GM18499 (cell line): ENCODE data around the gene KCNT2.
"Not testable (repeated sequence)": the region's sequence is repeated elsewhere in the genome, so short reads cannot be mapped to it uniquely, and the experiment has no call there.

Experiments used
- ATAC-seq: cut with Tn5 transposase; IDR thresholded peaks from one replicate; pipeline ENCODE4 v1.9.1; 2021; ENCODE audit warnings: moderate number of reproducible peaks; ENCODE audit not compliant: insufficient read depth, unreplicated experiment

Gene KCNT2

GRCh38 chr1:196608390-196609369 is at the start of gene KCNT2:
Gene KCNT2, minus strand, starts transcription at chr1:196608440. Its CDS starts 131 bp downstream, at chr1:196608309.
- ATAC-seq: no peak

- ATAC-seq: no peak
Observed at GRCh38 chr1:196655494-196655893, 47.3 kb upstream of the KCNT2 start.

- no peak for ATAC-seq
Observed at GRCh38 chr1:196655071-196655470, 46.8 kb upstream of the KCNT2 start.

GRCh38 chr1:196654271-196654670 is 46.0 kb upstream of the KCNT2 start:
- ATAC-seq: no peak

GRCh38 chr1:196651637-196652215 is 43.5 kb upstream of the KCNT2 start, which contains the start of gene CFH:
Gene CFH, plus strand, starts transcription at chr1:196652043. Its CDS starts 75 bp downstream, at chr1:196652118.
- no peak for ATAC-seq

GRCh38 chr1:196651079-196651478 is 42.8 kb upstream of the KCNT2 start:
- no peak for ATAC-seq

GRCh38 chr1:196650403-196650802 is 42.2 kb upstream of the KCNT2 start:
- ATAC-seq: no peak

- no peak for ATAC-seq
Observed at GRCh38 chr1:196649990-196650389, 41.8 kb upstream of the KCNT2 start.

GRCh38 chr1:196640976-196641375 is 32.7 kb upstream of the KCNT2 start:
- no peak for ATAC-seq

- ATAC-seq: not testable (repeated sequence)
Observed at GRCh38 chr1:196639291-196639690, 31.1 kb upstream of the KCNT2 start.

GRCh38 chr1:196638466-196638865 is 30.2 kb upstream of the KCNT2 start:
- ATAC-seq: no peak

- ATAC-seq: no peak
Observed at GRCh38 chr1:196637606-196638005, 29.4 kb upstream of the KCNT2 start.

- ATAC-seq: no peak
Observed at GRCh38 chr1:196628838-196629237, 20.6 kb upstream of the KCNT2 start.

- no peak for ATAC-seq
Observed at GRCh38 chr1:196623079-196623478, 14.8 kb upstream of the KCNT2 start.

- ATAC-seq: no peak
Observed at GRCh38 chr1:196619721-196620120, 11.5 kb upstream of the KCNT2 start.

GRCh38 chr1:196611873-196612272 is 3.6 kb upstream of the KCNT2 start:
- no peak for ATAC-seq

GRCh38 chr1:196609370-196609737 is 1.1 kb upstream of the KCNT2 start:
- no peak for ATAC-seq

GRCh38 chr1:196607981-196608380 is 259 bp downstream of the KCNT2 start:
- no peak for ATAC-seq

GRCh38 chr1:196603651-196604050 is 4.6 kb downstream of the KCNT2 start:
- no peak for ATAC-seq

GRCh38 chr1:196598942-196599748 is 9.1 kb downstream of the KCNT2 start:
- ATAC-seq: no peak

GRCh38 chr1:196594700-196595099 is 13.5 kb downstream of the KCNT2 start:
- no peak for ATAC-seq
